Osteoblast (primary cell): ENCODE data around the gene CCDC82. TPM values are rescaled to one million over a fixed set of nuclear protein-coding genes. Genes with fewer than 3 reads are reported as not detected.
A peak's percentile ranks its signal among the peaks of the same experiment; 100 is the strongest.

Source experiments
- DNase-seq: peaks from one replicate; pipeline ENCODE4 v3.0.0; 2011; ENCODE audit warnings: low spot score, mixed read lengths; ENCODE audit not compliant: insufficient read length; ENCODE audit errors: missing footprints
- H2AFZ ChIP-seq: 2 replicates; pipeline ENCODE4 v1.6.0; 2011; ENCODE audit warnings: mild to moderate bottlenecking, low read length
- H3K27ac ChIP-seq: 2 replicates; pipeline ENCODE4 v1.5.1; 2011; ENCODE audit warnings: mild to moderate bottlenecking, low read depth, low read length, moderate library complexity
- H3K27me3 ChIP-seq: 2 replicates; pipeline ENCODE4 v1.6.0; 2012; ENCODE audit warnings: mild to moderate bottlenecking, control low read depth, inconsistent platforms, low read length, moderate library complexity; ENCODE audit not compliant: insufficient read depth
- H3K36me3 ChIP-seq: 2 replicates; pipeline ENCODE4 v1.5.1; 2011; ENCODE audit warnings: mild to moderate bottlenecking, low read length, control low read depth, moderate library complexity; ENCODE audit not compliant: insufficient read depth
- H3K4me1 ChIP-seq: 2 replicates; pipeline ENCODE4 v1.5.1; 2011; ENCODE audit warnings: mild to moderate bottlenecking, low read length, control low read depth, moderate library complexity; ENCODE audit not compliant: insufficient read depth
- H3K4me2 ChIP-seq: 2 replicates; pipeline ENCODE4 v1.6.0; 2011; ENCODE audit warnings: mild to moderate bottlenecking, low read length; ENCODE audit not compliant: insufficient read depth
- H3K4me3 ChIP-seq: fragments of 200-600 bp; sonication (generic); 3 replicates; pipeline ENCODE4 v1.5.1; 2012; ENCODE audit warnings: mild to moderate bottlenecking, low read length, inconsistent platforms; ENCODE audit not compliant: insufficient read depth
- H3K79me2 ChIP-seq: 2 replicates; pipeline ENCODE4 v1.6.0; 2012; ENCODE audit warnings: mild to moderate bottlenecking, low read length, control low read depth, inconsistent platforms; ENCODE audit not compliant: insufficient read depth
- H3K9me3 ChIP-seq: 2 replicates; pipeline ENCODE4 v1.5.1; 2011; ENCODE audit warnings: low read depth, low read length, control low read depth
- H4K20me1 ChIP-seq: 2 replicates; pipeline ENCODE4 v1.6.0; 2012; ENCODE audit warnings: mild to moderate bottlenecking, low read length, control low read depth; ENCODE audit not compliant: insufficient read depth
- total RNA-seq: library from RNA; depleted of rRNA; stranded (reverse); fragments of >200 nt; gene quantifications from 2 replicates; pipeline ENCODE4 v1.2.3, GENCODE V29; 2012
- TF ChIP-seq, protein P1 (sequence below): IDR thresholded peaks from 2 replicates; pipeline ENCODE4 v1.5.1; 2011; ENCODE audit warnings: mild to moderate bottlenecking, low read depth, low read length, moderate library complexity; ENCODE audit errors: extremely low read depth

The CCDC82 gene
- total RNA-seq, 1 donor, result 19.5 TPM

DNA sequence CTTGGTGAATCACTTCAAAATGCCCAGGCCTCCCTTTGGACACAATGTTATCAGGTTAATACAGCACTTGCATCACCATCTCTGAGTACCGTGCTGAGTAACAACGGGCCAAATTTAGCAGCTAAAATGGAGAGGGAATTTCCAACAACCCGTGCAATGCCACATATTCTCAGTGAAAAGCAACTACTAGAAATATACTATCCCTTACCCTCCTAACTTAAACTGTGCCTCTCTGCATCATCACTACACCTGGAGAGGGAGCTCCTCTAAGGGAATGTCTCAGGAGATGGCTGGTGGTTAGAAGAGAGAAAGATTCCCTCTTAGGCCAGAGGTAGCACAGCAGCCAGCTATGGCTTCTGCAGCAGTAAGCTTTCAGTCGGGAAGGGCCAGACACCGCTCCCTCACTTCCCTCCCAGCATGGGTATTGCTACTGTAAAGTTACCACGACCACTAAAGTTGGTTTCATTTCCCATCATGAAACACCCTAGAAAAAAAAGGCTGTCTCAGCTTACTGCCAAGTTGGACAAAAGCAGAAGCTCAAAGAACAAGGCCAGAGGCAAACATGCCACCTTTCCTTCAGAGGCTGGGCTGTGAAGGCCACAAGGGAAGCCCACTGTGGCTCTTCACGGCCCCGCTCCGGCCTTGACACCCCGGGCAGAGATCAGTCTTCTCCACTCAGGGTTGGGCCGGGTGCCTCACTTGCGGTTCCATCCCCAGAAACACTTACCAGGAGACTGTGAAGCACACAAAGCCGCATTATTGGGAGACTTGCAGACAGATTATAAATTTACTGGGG lies 50.6 kb downstream of the CCDC82 start:
- H4K20me1 ChIP-seq, result peaks cover 14% of the 10 kb centered on the region

DNA sequence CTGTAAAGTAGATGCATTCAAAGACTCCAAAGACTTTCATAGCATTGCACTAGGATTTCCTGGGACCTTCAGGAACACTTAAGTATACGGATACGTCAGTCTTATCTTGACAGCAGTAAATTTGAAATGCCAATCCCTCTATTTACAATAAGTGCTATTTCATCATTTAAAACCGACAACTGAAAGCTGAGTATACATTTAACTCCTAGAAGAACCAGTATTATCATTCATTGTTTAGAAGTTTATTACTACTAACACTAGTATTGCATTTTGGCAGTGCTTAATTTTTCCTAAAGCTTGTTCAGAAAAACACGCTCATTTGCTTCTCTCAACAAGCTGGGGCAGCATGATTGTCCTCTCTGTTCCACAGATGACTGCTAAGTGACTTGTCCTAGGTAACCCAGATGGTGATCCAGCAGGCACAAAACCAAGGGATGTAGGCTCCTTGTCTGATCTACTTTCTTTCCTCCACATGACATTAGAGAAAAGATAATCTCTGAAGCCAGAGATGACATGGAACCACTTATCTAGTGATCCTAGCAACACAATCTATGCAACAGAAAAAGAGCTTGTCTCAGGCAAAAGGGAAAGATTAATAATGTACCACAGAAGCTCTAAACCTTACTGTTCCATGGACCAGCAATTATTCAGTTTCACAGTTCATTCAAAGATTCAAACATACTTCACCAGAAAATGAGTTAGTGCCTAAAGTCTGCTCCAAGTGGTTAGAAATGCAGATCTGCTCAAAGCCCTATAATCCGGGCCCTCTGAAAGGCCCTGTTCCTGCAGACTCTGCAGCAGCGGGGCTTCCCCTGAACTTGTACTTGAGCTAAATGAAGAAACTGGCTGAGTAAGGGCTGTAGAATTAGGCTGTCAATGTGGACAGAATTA lies 51.9 kb downstream of the CCDC82 start:
- DNase-seq, result no peak
- Histone ChIP-seq H3K79me2 (peaks cover 100% of the 10 kb centered on the region), H3K9me3 (no peaks in the 10 kb centered on the region), H3K4me3 (peak overlapping the region; percentile 80), H3K27ac (peak overlapping the region; percentile 95), H3K4me2 (peak overlapping the region; percentile 96), H2AFZ (no peak overlapping the region), H3K27me3 (no peaks in the 10 kb centered on the region), H3K4me1 (peaks cover 57% of the 10 kb centered on the region), H3K36me3 (peaks cover 2% of the 10 kb centered on the region), H4K20me1 (peaks cover 20% of the 10 kb centered on the region)
- TF ChIP-seq, protein P1, sequence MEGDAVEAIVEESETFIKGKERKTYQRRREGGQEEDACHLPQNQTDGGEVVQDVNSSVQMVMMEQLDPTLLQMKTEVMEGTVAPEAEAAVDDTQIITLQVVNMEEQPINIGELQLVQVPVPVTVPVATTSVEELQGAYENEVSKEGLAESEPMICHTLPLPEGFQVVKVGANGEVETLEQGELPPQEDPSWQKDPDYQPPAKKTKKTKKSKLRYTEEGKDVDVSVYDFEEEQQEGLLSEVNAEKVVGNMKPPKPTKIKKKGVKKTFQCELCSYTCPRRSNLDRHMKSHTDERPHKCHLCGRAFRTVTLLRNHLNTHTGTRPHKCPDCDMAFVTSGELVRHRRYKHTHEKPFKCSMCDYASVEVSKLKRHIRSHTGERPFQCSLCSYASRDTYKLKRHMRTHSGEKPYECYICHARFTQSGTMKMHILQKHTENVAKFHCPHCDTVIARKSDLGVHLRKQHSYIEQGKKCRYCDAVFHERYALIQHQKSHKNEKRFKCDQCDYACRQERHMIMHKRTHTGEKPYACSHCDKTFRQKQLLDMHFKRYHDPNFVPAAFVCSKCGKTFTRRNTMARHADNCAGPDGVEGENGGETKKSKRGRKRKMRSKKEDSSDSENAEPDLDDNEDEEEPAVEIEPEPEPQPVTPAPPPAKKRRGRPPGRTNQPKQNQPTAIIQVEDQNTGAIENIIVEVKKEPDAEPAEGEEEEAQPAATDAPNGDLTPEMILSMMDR, result no peak

More for the DNA sequence above, 50.6 kb downstream of the CCDC82 start:
- Histone ChIP-seq H2AFZ (peak overlapping the region; percentile 32), H3K27me3 (no peaks in the 10 kb centered on the region), H3K4me1 (peaks cover 49% of the 10 kb centered on the region), H3K4me3 (peak overlapping the region; percentile 80), H3K36me3 (peaks cover 2% of the 10 kb centered on the region), H3K27ac (peak overlapping the region; percentile 95), H3K9me3 (no peaks in the 10 kb centered on the region), H3K79me2 (peaks cover 89% of the 10 kb centered on the region), H3K4me2 (peak overlapping the region; percentile 96)
- TF ChIP-seq, protein P1, result no peak
- DNase-seq, result peak; percentile 85

DNA sequence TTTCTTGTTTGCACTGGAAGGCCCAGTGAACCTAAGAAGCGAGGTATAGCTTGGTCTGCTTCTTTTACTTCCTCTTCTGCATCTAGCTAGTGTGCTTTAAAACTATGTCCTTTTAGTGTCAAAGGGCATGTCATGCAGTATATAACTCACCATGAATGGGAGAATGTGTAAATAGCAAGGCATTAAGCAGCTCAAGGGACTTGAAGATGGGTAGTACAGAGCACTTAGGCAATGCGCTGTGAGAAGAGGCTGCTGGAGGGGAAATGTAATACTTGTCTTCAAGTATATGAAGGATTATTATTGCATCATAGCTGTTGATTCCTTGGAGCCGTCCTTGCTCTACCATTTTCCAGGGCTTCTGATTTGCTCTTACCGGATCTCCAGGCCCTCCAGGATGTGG lies 54.3 kb downstream of the CCDC82 start:
- Histone ChIP-seq H3K4me1 (peaks cover 66% of the 10 kb centered on the region), H3K36me3 (peaks cover 7% of the 10 kb centered on the region), H3K27me3 (no peaks in the 10 kb centered on the region), H3K4me2 (no peak overlapping the region), H3K79me2 (peaks cover 100% of the 10 kb centered on the region), H3K27ac (no peak overlapping the region), H2AFZ (no peak overlapping the region), H3K4me3 (no peak overlapping the region), H4K20me1 (peaks cover 24% of the 10 kb centered on the region), H3K9me3 (no peaks in the 10 kb centered on the region)
- TF ChIP-seq, protein P1, result no peak
- DNase-seq, result no peak

DNA sequence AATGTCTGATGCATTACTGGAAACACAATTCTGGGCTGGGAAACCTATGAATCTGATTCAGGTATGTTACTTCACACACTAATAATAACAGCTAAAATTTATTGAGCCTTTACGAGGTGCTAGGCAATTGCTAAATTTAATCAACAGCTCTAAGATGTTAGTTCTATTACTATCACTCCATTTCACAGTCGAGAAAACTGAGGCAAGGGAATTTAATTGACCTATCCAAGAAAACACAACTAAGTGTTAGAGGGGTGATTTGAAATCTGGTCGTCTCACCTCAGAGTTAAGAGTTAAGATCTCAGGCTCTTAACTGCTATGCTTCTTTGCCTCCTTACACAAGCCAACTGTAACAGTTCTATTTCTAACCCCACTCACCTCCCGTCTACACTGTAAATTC lies 55.5 kb downstream of the CCDC82 start:
- H3K36me3 ChIP-seq, result peaks cover 8% of the 10 kb centered on the region
- H2AFZ ChIP-seq, result no peak overlapping the region
- H3K27me3 ChIP-seq, result no peaks in the 10 kb centered on the region
- H3K4me1 ChIP-seq, result peaks cover 66% of the 10 kb centered on the region
- peaks cover 21% of the 10 kb centered on the region for H4K20me1 ChIP-seq
- H3K27ac ChIP-seq, result peak overlapping the region; percentile 10
- TF ChIP-seq, protein P1, result no peak
- no peaks in the 10 kb centered on the region for H3K9me3 ChIP-seq
- H3K4me3 ChIP-seq, result no peak overlapping the region
- peaks cover 100% of the 10 kb centered on the region for H3K79me2 ChIP-seq
- DNase-seq, result no peak
- no peak overlapping the region for H3K4me2 ChIP-seq
